ENCODE data around the gene TPRG1. TPM values are rescaled to one million over a fixed set of nuclear protein-coding genes. Genes with fewer than 3 reads are reported as not detected.

Gene TPRG1
- 10 to 100 TPM; 31.3 to 72.0 (median 47.0) TPM for total RNA-seq

GRCh38 chr3:189171707-189172106 lies at the start of gene TPRG1:
Gene TPRG1, plus strand, starts transcription at chr3:189171971. Its CDS starts 35,414 bp downstream, at chr3:189207385.
- no peak for TF ChIP-seq CTCF (IDR thresholded peaks at IDR 0.05; ENCODE audit: low read depth)

GRCh38 chr3:189122110-189122509 lies 49.7 kb upstream of the TPRG1 start:
- TF ChIP-seq CTCF (IDR thresholded peaks at IDR 0.05; ENCODE audit: low read depth) = no peak

- TF ChIP-seq CTCF (IDR thresholded peaks at IDR 0.05; ENCODE audit: low read depth) = no peak
Measured at GRCh38 chr3:189122526-189123205, 49.1 kb upstream of the TPRG1 start.

- TF ChIP-seq CTCF (IDR thresholded peaks at IDR 0.05; ENCODE audit: low read depth) = no peak
Measured at GRCh38 chr3:189123595-189124387, 48.0 kb upstream of the TPRG1 start.

- no peak for TF ChIP-seq CTCF (IDR thresholded peaks at IDR 0.05; ENCODE audit: low read depth)
Measured at GRCh38 chr3:189132231-189132671, 39.5 kb upstream of the TPRG1 start.

GRCh38 chr3:189132839-189133238 lies 38.9 kb upstream of the TPRG1 start:
- no peak for TF ChIP-seq CTCF (IDR thresholded peaks at IDR 0.05; ENCODE audit: low read depth)

- TF ChIP-seq CTCF (IDR thresholded peaks at IDR 0.05; ENCODE audit: low read depth) = no peak
Measured at GRCh38 chr3:189133768-189134167, 38.0 kb upstream of the TPRG1 start.

Data from subcutaneous adipose tissue (tissue), 4 donors.